ENCODE data around the gene DICER1.

The DICER1 gene

GRCh38 chr14:95077345-95077744 is 80.0 kb downstream of the DICER1 start:
- DNase-seq (ENCODE audit: low spot score), result no peak

DNA sequence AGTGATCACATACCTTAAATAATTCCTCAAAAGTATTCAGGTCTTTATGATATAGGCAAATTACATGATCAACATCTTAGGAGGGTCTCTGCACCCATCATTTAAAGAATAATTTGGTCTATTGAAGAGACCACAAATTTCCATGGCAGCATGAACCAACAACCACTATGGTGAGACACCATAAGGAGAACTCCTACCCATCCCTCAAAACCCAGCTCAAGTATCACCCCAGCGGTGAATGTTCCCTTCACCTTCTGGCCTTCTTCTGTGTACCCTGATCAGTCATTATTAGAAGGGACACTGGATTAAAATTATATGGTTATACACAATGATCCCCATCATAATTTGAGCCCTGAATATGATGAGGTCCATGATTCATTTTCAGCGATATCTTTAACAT is 81.5 kb downstream of the DICER1 start:
- no peak for DNase-seq (ENCODE audit: low spot score)

GRCh38 chr14:95073947-95074346 is 83.4 kb downstream of the DICER1 start:
- no peak for DNase-seq (ENCODE audit: low spot score)

DNA sequence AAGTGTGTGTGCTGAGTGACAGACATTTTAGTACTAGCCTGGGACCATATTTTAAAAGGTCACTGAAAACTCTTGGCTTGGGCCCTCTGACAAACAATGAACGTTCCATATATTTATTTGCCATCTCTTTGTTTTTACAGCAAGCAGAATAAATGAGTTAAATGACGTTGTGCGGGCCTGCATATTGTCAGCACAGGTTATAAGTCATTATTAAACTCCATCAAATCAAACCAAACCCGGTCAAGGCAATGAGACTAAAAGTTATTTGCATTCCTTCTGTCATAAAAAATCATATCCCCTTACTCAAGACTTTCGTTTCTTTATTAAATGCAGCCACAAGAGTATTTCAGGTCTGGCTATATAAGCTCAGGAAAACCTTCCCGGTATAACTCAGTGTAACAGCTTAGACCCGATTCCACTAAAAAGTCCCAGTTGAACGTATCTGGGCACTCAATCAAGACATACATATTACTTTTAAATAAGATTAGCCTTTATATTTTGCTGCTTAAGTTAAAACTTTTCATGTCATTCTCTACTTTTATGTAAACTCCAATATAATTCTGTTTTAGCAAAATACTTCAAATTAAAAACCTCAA is 84.9 kb downstream of the DICER1 start:
- DNase-seq (ENCODE audit: low spot score), result no peak

DNA sequence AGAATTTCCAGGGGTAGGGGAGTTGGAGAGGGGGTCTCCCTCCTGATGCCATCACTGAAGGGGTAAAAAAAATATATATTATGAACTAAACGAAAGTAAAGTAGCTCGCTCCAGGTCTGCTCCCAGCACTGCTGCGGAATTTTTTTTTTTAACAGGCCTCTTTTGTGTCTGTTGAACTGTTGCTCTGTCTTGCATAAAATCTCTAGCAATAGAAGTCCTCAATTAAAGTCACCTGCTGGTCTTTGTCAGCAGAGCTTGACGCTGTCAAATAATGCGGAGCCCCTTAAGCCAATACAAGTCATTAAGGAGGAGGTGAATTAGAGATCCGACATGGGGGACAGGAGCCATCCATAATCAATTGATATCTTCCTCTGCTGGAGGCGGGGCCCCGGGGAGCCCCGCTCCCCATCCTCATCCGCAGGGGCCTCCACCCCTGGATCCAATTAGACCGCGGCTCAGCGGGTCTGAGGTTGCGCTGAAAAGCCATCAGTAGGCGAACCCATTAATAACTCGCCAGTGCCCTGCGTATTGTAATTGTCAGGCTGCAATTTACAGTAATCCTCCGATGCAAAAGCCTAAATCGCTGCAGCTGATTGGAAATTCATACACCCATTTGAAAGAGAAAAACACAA is 85.6 kb downstream of the DICER1 start:
- no peak for DNase-seq (ENCODE audit: low spot score)

- no peak for DNase-seq (ENCODE audit: low spot score)
These were observed 86.4 kb downstream of the DICER1 start for GRCh38 chr14:95070748-95071435.

DNA sequence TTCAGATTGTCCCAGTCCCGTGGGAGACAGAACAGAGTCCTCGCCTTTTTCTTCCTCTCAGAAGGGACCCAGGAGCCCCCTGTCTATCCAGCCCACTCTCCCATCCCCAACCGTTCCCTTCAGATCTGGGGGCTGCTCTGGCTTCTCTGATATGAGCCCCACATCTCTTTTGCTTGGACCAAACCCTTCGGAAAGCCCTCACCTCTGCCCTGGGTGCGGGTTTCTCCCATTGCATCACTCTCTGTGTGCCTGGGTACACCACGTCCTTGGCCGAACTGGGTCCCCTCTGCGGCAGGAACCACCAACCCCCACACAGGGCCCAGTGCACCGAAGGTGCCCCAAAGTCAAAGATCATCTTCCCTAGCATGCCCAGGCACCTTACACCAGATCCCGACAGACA is 87.8 kb downstream of the DICER1 start:
- DNase-seq (ENCODE audit: low spot score), result no peak

GRCh38 chr14:95069018-95069417 is 88.3 kb downstream of the DICER1 start:
- no peak for DNase-seq (ENCODE audit: low spot score)

DNA sequence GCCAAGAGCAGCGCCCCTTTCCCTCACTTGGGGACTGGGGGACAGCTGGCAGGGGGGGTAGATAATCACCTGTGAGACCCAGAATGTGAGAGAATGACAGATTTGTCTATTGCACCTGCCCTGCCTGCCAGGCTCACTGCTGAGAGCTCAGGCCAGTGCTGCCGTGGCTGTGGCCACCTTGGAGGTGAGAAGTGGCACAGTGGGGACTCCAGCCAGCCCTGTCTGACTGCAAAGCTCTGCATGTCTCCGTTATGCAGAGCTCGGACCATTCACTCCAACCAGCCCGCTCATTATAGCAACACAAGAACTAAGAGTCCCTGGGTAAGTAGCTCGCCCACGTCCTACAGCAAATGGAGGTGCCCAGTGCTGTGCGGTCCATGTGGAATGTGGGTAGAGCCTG is 88.8 kb downstream of the DICER1 start:
- DNase-seq (ENCODE audit: low spot score), result no peak

- no peak for DNase-seq (ENCODE audit: low spot score)
These were observed 89.2 kb downstream of the DICER1 start for GRCh38 chr14:95068080-95068479.

GRCh38 chr14:95067526-95067925 is 89.8 kb downstream of the DICER1 start:
- DNase-seq (ENCODE audit: low spot score), result no peak

- no peak for DNase-seq (ENCODE audit: low spot score)
These were observed 90.8 kb downstream of the DICER1 start for GRCh38 chr14:95066427-95066986.

DNA sequence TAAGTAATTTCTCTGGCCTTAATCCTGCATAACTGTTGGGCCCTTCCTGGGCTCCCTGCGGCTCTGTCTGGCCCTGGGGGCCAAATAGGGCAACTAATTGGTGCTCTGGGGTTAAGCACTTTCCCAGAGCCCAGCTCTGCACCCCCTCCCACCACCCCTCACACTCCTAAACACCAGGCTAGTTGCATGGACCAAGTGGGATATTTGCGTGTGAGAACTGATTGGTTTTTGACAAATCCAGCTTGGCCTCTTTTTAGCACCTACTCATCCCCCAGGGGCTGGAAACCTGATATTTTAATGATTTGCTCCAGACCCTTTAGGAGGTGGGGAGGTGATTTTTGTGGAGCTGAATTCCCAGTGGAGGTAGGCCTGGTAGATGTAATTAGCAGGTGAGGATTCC is 91.9 kb downstream of the DICER1 start:
- DNase-seq (ENCODE audit: low spot score), result no peak

DNA sequence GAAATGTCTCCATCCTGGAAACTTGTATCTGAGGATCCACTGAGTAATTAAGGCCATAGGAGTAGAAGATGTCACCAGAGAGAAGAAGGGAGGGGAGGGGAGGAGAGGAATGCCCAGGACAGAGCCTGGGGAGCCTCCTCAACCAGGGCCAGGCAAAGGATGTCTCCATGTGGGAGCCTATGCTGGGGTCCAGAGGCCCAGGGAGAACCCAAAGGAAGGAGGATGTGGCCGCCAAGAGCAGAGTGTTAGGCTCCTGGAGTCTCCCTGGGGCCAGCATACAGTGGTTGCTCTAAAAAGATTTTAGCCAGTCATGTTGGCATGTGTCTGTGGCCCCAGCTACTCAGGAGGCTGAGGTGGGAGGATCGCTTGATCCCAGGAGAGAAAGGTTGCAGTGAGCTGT is 92.6 kb downstream of the DICER1 start:
- no peak for DNase-seq (ENCODE audit: low spot score)

DNA sequence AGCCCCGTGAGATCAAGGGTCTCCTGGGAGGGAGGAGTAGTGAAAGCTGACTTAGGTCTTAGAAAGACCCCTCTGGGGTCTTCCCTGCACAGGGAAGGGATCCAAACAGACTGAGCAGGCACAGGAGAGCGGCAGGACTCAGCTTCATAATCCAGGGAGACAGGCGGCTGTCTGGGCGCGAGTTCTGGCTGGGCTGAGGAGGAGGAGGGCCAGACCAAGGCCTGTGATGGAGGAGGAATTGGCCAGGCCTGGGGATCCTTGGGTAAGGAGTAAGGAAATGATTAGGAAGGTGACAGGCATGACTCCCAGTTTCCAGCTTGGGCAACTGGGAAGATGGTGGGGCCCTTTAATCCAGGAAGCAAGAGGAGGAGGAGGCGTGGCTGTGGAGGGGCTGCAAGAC is 93.1 kb downstream of the DICER1 start:
- no peak for DNase-seq (ENCODE audit: low spot score)

GRCh38 chr14:95063391-95063790 is 93.9 kb downstream of the DICER1 start:
- DNase-seq (ENCODE audit: low spot score), result no peak

DNA sequence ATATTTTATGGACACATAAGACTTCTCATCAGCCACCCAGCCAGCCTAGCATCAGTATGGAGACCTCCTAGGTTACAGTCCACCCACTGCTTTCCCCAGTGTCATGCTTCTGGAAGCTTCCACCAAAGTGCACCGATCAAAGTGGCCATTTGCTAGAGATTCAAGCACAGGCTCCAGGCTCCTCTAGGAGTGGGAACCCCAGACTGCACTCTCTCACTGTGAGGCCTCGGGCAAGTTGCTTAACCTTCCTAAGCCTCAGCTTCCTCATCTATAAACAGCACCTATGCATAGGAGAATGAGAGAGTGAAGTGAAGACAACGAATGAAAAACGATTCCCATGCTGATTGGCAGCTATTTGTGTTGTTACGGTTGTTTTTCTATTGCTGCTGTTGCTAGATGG is 94.4 kb downstream of the DICER1 start:
- no peak for DNase-seq (ENCODE audit: low spot score)

DNA sequence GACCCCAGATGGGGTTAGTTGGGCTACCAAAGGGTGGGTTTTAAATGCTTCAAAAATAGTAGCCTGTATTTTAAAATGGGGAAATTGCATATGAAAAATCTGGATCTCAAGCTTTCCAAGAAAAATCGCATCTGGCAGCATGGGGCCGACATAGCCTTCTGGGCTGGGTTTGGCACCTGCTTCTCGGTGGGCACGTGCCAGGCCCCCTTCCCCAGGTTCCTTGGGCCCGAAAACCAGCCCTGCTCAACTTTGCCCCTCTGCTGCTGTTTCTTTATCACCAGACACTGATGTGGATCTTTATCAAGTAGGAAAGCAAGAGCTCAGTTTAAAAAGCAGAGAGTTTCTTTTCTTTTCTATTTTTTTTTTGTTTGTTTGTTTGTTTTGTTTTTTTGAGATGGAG is 95.1 kb downstream of the DICER1 start:
- no peak for DNase-seq (ENCODE audit: low spot score)

- no peak for DNase-seq (ENCODE audit: low spot score)
These were observed 95.8 kb downstream of the DICER1 start for GRCh38 chr14:95061317-95062093.

DNA sequence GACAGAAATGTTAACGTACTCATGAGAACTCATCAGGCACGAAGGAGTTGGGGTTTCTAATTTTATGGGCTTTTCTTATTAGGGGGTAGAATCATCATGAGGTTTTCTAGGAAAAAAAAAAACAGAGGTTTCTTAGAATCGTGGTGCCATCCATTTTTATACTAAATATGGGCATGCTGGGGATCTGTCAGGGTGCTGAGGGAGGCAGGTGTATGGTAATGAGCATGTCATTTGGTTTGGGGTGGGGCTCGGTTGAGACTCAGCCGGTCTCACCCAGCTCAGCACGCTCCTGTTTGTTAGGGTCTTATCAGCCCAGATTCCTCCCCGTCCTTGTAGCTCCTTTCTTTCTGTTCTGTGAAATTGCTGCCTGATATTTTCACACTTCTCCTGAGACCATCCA is 98.2 kb downstream of the DICER1 start:
- no peak for DNase-seq (ENCODE audit: low spot score)

- DNase-seq (ENCODE audit: low spot score), result no peak
These were observed 98.8 kb downstream of the DICER1 start for GRCh38 chr14:95058491-95058890.

GRCh38 chr14:95057851-95058250 is 99.5 kb downstream of the DICER1 start:
- no peak for DNase-seq (ENCODE audit: low spot score)

DNA sequence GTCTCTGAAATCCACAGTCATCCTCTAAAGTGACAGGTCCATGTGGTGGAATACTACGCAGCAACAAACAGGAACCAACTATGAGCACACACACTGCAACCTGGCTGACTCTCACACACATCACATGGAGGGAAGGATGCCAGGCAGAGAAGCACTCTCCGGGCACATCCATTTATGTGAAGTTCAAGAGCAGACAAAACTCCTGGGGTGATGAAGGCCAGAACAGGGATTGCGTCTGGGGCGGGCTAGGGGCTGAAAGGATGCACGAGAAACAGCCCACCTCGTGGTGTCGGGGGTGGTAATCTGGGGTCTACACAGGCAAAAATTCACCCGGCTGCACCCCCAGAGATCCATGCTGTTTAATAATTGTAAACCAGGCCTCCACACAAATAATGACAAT is 100.2 kb downstream of the DICER1 start:
- DNase-seq (ENCODE audit: low spot score), result no peak

Data from putamen (tissue), 1 donor.